GM12878 (cell line): ENCODE data around the gene ATP12A.

Experiments used
- BACH1 ChIP-seq: fragments of 450-650 bp; IDR thresholded peaks from 2 replicates; pipeline ENCODE4 v1.6.1; 2017; ENCODE audit warnings: mild to moderate bottlenecking, borderline replicate concordance
- EGR1 ChIP-seq, 2 experiments: IDR thresholded peaks; 1 replicate in 1 of 2; 2 replicates in 1 of 2; pipeline ENCODE4 v1.6.1; 2011 to 2012; ENCODE audit warnings: low read depth in 2 of 2, low read length in 2 of 2, borderline replicate concordance in 1 of 2, mild to moderate bottlenecking in 1 of 2, moderate library complexity in 1 of 2
- EP300 ChIP-seq, 2 experiments: fragments of 150-350 bp in 1 of 2; IDR thresholded peaks; 2 replicates each; pipeline ENCODE4 v1.6.1; 2011 to 2012; ENCODE audit warnings: low read depth in 2 of 2, low read length in 2 of 2, borderline replicate concordance in 1 of 2, improper control_type of control experiment in 1 of 2, inconsistent platforms in 1 of 2; ENCODE audit not compliant: control insufficient read depth in 1 of 2
- JUND ChIP-seq: IDR thresholded peaks from 2 replicates; pipeline ENCODE4 v1.6.1; 2012; ENCODE audit warnings: low read depth, mild to moderate bottlenecking, low read length, improper control_type of control experiment, moderate library complexity
- KDM1A ChIP-seq: fragments of 200-600 bp; sonication (generic); IDR thresholded peaks from 2 replicates; pipeline ENCODE4 v1.6.1; 2016; ENCODE audit warnings: borderline replicate concordance
- TF ChIP-seq, protein P1 (sequence below), 3 experiments: IDR thresholded peaks in 2 of 3; conservative IDR thresholded peaks in 1 of 3; 2 replicates each; pipeline ENCODE4 v1.5.1; 2011; ENCODE audit warnings: low read depth in 3 of 3, low read length in 3 of 3, mild to moderate bottlenecking in 3 of 3, control low read depth in 2 of 3, moderate library complexity in 2 of 3, inconsistent platforms in 1 of 3, mixed read lengths in 1 of 3; ENCODE audit not compliant: control insufficient read depth in 2 of 3, insufficient read depth in 1 of 3; ENCODE audit errors: extremely low read depth in 1 of 3

GRCh38 chr13:24741016-24741662 is 60.9 kb downstream of the ATP12A start:
- TF ChIP-seq, protein P1, sequence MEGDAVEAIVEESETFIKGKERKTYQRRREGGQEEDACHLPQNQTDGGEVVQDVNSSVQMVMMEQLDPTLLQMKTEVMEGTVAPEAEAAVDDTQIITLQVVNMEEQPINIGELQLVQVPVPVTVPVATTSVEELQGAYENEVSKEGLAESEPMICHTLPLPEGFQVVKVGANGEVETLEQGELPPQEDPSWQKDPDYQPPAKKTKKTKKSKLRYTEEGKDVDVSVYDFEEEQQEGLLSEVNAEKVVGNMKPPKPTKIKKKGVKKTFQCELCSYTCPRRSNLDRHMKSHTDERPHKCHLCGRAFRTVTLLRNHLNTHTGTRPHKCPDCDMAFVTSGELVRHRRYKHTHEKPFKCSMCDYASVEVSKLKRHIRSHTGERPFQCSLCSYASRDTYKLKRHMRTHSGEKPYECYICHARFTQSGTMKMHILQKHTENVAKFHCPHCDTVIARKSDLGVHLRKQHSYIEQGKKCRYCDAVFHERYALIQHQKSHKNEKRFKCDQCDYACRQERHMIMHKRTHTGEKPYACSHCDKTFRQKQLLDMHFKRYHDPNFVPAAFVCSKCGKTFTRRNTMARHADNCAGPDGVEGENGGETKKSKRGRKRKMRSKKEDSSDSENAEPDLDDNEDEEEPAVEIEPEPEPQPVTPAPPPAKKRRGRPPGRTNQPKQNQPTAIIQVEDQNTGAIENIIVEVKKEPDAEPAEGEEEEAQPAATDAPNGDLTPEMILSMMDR (IDR thresholded peaks at IDR 0.05 in 2 of 3, conservative IDR thresholded peaks at IDR 0.05 in 1 of 3; ENCODE audit: control insufficient read depth in 2 of 3, extremely low read depth in 1 of 3, insufficient read depth in 1 of 3, low read depth in 3 of 3, low read length in 3 of 3) = peak; percentile 44 to 57 (median 46); a peak in 5 of 6 replicates
- no peak for TF ChIP-seq BACH1
- no peak for TF ChIP-seq JUND
- TF ChIP-seq KDM1A = no peak
- TF ChIP-seq EGR1 (IDR thresholded peaks at IDR 0.05; ENCODE audit: borderline replicate concordance in 1 of 2, low read depth in 2 of 2, low read length in 2 of 2) = no peak
- no peak for TF ChIP-seq EP300 (IDR thresholded peaks at IDR 0.05; ENCODE audit: borderline replicate concordance in 1 of 2, control insufficient read depth in 1 of 2, low read depth in 2 of 2, low read length in 2 of 2)
